K562 (cell line): ENCODE results near the gene MAN1B1. TPM values are rescaled to one million over a fixed set of nuclear protein-coding genes. Genes with fewer than 3 reads are reported as not detected.

ENCODE experiments used
- CHD1 ChIP-seq: fragments of 200-600 bp; sonication (generic); IDR thresholded peaks from one replicate; pipeline ENCODE4 v1.6.1; 2012; ENCODE audit warnings: mild to moderate bottlenecking, moderate library complexity, low read length, inconsistent platforms
- FIP1L1 ChIP-seq: fragments of 200-400 bp; formaldehyde crosslinking; IDR thresholded peaks from 2 replicates; pipeline ENCODE4 v1.6.1; 2018; ENCODE audit warnings: mild to moderate bottlenecking, low read depth, low read length; ENCODE audit not compliant: poor library complexity, severe bottlenecking
- LCOR ChIP-seq: sonication (generic); formaldehyde crosslinking; IDR thresholded peaks from 2 replicates; pipeline ENCODE4 v1.8.0; 2022; ENCODE audit warnings: mild to moderate bottlenecking, missing genetic modification reagents
- NFATC3 ChIP-seq: fragments of 450-650 bp; IDR thresholded peaks from 2 replicates; pipeline ENCODE4 v1.6.1; 2017; ENCODE audit warnings: mild to moderate bottlenecking
- RBBP5 ChIP-seq: fragments of 200-600 bp; sonication (generic); IDR thresholded peaks from 2 replicates; pipeline ENCODE4 v1.6.1; 2012; ENCODE audit warnings: borderline replicate concordance, mild to moderate bottlenecking, low read length, control low read depth, inconsistent platforms; ENCODE audit not compliant: insufficient read depth, poor library complexity, severe bottlenecking
- SMAD2 ChIP-seq: fragments of 150-350 bp; IDR thresholded peaks from 2 replicates; pipeline ENCODE4 v1.6.1; 2014; ENCODE audit warnings: low read depth, mild to moderate bottlenecking, low read length
- SMARCB1 ChIP-seq: IDR thresholded peaks from 2 replicates; pipeline ENCODE4 v1.6.1; 2011; ENCODE audit warnings: improper control_type of control experiment, low read depth; ENCODE audit not compliant: insufficient read length
- TEAD1 ChIP-seq, 2 experiments: fragments of 450-650 bp in 1 of 2; sonication (generic) in 1 of 2; formaldehyde crosslinking; IDR thresholded peaks; 2 replicates each; pipeline versions ENCODE4 v1.4.0 to v1.8.0; 2020 to 2022; ENCODE audit warnings: mild to moderate bottlenecking in 2 of 2, missing genetic modification reagents in 1 of 2
- TEAD4 ChIP-seq, 2 experiments: sonication (generic) in 1 of 2; formaldehyde crosslinking in 1 of 2; IDR thresholded peaks; 2 replicates each; pipeline versions ENCODE4 v1.6.1 to v1.8.0; 2012 to 2022; ENCODE audit warnings: borderline replicate concordance in 1 of 2, inconsistent platforms in 1 of 2, low read length in 1 of 2, mild to moderate bottlenecking in 1 of 2, missing genetic modification reagents in 1 of 2
- TGIF2 ChIP-seq: sonication (generic); formaldehyde crosslinking; IDR thresholded peaks from 2 replicates; pipeline ENCODE4 v1.8.1; 2022; ENCODE audit warnings: mild to moderate bottlenecking, missing genetic modification reagents, moderate library complexity
- TOE1 ChIP-seq, 2 experiments: fragments of 450-650 bp in 1 of 2; sonication (generic) in 1 of 2; formaldehyde crosslinking in 1 of 2; IDR thresholded peaks; 2 replicates each; pipeline versions ENCODE4 v1.7.1 to v1.8.0; 2016 to 2022; ENCODE audit warnings: borderline replicate concordance in 2 of 2, mild to moderate bottlenecking in 2 of 2, antibody characterized with exemption in 1 of 2, inconsistent platforms in 1 of 2, low read depth in 1 of 2, missing genetic modification reagents in 1 of 2, moderate library complexity in 1 of 2
- ZC3H4 ChIP-seq: sonication (generic); formaldehyde crosslinking; IDR thresholded peaks from 2 replicates; pipeline ENCODE4 v1.9.0; 2021; ENCODE audit warnings: missing genetic modification reagents, borderline replicate concordance
- ZNF274 ChIP-seq: IDR thresholded peaks from 2 replicates; pipeline ENCODE4 v1.6.1; 2011; ENCODE audit warnings: low read depth, mild to moderate bottlenecking, low read length, moderate library complexity, borderline replicate concordance
- ZNF586 ChIP-seq: fragments of 450-650 bp; formaldehyde crosslinking; conservative IDR thresholded peaks from 2 replicates; pipeline ENCODE4 v1.4.0; 2020; ENCODE audit warnings: mild to moderate bottlenecking, moderate library complexity
- ZNF696 ChIP-seq: fragments of 250-450 bp; sonication (Bioruptor Pico); conservative IDR thresholded peaks from 2 replicates; pipeline ENCODE4 v1.4.0; 2020; ENCODE audit warnings: mild to moderate bottlenecking, moderate library complexity
- polyA plus RNA-seq, 8 experiments: library from polyadenylated mRNA; depleted of rRNA in 4 of 8; stranded (reverse) in 5 of 8; unstranded in 3 of 8; fragments of >200 nt; fragmentation: Nextera tagmentation in 2 of 8; fragmentation: Illumina TruSeq in 1 of 8; extraction: Ambion mirVana in 2 of 8; extraction: Trizol in 1 of 8; gene quantifications; 2 replicates each; pipeline versions ENCODE4 v1.2.1 to v1.2.3, GENCODE V29; 2011 to 2014; ENCODE audit warnings: inconsistent platforms in 1 of 8, missing spikeins in 1 of 8
- total RNA-seq, 7 experiments: library from RNA; depleted of rRNA in 6 of 7; stranded (reverse); fragments of >200 nt in 6 of 7; fragmentation: Illumina TruSeq in 2 of 7; extraction: Trizol in 2 of 7; gene quantifications; 2 replicates each; pipeline versions ENCODE4 v1.2.1 to v1.2.3, GENCODE V29; 2011 to 2021; ENCODE audit warnings: low replicate concordance in 1 of 7
- TF ChIP-seq, protein P1 (sequence below): fragments of 450-650 bp; IDR thresholded peaks from 2 replicates; pipeline ENCODE4 v1.6.1; 2017; ENCODE audit warnings: antibody characterized with exemption, mild to moderate bottlenecking
- TF ChIP-seq, protein P2 (sequence below): fragments of 450-650 bp; IDR thresholded peaks from 2 replicates; pipeline ENCODE4 v1.6.1; 2014; ENCODE audit warnings: low read depth, mild to moderate bottlenecking, moderate library complexity, borderline replicate concordance
- TF ChIP-seq, protein P3 (sequence below): fragments of 250-450 bp; sonication (Bioruptor Pico); IDR thresholded peaks from 2 replicates; pipeline ENCODE4 v1.9.0; 2021; ENCODE audit warnings: mild to moderate bottlenecking, inconsistent platforms

The MAN1B1 gene
- total and polyA plus RNA-seq, 9 of the 15 experiments (the other 6 are each of a cell fraction or from before 2014, with no cell fraction given): 0.55 to 36.6 (median 27.3) TPM

DNA sequence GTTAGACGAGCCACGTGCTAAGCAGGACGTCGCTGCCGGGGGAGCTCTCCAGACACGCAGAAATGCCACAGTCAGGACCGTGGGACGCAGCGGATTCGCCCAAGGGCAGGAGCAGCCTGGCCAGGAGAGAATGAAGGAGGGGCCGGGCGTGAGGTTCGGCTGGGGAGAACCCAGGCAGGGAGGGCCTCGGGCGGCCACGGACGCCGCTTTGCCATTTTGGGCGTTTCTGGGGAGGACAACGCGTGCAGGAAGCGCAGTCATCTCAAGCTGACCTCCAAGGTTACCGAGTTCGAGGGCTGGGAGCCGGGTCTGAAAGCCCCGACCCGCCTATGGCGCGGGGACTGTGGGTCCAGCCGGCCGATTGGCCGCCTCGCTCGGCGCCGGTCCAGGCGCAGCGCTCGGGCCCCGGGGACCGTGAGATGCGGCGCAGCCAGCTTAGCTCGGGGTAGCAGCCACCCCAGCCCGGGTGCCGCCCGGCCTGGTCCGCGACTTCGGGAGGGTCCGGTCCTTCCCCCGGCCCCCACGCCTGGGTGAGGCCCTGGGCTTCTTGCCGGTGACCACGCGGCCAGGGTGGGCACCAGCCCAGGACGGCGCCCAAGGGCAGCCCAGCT is 760 bp upstream of the MAN1B1 start (continued):
- TF ChIP-seq TEAD4 (IDR thresholded peaks at IDR 0.05; ENCODE audit: low read length): no peak
- no peak for TF ChIP-seq TEAD4 (CRISPR knock-in tag; IDR thresholded peaks at IDR 0.05; ENCODE audit: borderline replicate concordance)
- peak; percentile 7; the same call in 1 of the 2 replicates for TF ChIP-seq LCOR (CRISPR knock-in tag)
- TF ChIP-seq ZC3H4 (CRISPR knock-in tag): peak; percentile 19; the same call in 1 of the 2 replicates
- TF ChIP-seq ZNF696 (CRISPR knock-in tag): no peak
- peak in 1 of 2 experiments; percentile 50; a peak in 2 of 4 replicates for TF ChIP-seq TEAD1 (CRISPR knock-in tag; IDR thresholded peaks at IDR 0.05)
- no peak for TF ChIP-seq TGIF2
- TF ChIP-seq, protein P1, sequence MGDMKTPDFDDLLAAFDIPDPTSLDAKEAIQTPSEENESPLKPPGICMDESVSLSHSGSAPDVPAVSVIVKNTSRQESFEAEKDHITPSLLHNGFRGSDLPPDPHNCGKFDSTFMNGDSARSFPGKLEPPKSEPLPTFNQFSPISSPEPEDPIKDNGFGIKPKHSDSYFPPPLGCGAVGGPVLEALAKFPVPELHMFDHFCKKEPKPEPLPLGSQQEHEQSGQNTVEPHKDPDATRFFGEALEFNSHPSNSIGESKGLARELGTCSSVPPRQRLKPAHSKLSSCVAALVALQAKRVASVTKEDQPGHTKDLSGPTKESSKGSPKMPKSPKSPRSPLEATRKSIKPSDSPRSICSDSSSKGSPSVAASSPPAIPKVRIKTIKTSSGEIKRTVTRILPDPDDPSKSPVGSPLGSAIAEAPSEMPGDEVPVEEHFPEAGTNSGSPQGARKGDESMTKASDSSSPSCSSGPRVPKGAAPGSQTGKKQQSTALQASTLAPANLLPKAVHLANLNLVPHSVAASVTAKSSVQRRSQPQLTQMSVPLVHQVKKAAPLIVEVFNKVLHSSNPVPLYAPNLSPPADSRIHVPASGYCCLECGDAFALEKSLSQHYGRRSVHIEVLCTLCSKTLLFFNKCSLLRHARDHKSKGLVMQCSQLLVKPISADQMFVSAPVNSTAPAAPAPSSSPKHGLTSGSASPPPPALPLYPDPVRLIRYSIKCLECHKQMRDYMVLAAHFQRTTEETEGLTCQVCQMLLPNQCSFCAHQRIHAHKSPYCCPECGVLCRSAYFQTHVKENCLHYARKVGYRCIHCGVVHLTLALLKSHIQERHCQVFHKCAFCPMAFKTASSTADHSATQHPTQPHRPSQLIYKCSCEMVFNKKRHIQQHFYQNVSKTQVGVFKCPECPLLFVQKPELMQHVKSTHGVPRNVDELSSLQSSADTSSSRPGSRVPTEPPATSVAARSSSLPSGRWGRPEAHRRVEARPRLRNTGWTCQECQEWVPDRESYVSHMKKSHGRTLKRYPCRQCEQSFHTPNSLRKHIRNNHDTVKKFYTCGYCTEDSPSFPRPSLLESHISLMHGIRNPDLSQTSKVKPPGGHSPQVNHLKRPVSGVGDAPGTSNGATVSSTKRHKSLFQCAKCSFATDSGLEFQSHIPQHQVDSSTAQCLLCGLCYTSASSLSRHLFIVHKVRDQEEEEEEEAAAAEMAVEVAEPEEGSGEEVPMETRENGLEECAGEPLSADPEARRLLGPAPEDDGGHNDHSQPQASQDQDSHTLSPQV: peak; percentile 85
- no peak for TF ChIP-seq TOE1 (IDR thresholded peaks at IDR 0.05; ENCODE audit: borderline replicate concordance)
- TF ChIP-seq TOE1 (CRISPR knock-in tag; IDR thresholded peaks at IDR 0.05; ENCODE audit: borderline replicate concordance, low read depth): no peak
- TF ChIP-seq RBBP5: peak; percentile 56
- TF ChIP-seq SMAD2: no peak
- no peak for TF ChIP-seq SMARCB1
- no peak for TF ChIP-seq NFATC3
- TF ChIP-seq, protein P2, sequence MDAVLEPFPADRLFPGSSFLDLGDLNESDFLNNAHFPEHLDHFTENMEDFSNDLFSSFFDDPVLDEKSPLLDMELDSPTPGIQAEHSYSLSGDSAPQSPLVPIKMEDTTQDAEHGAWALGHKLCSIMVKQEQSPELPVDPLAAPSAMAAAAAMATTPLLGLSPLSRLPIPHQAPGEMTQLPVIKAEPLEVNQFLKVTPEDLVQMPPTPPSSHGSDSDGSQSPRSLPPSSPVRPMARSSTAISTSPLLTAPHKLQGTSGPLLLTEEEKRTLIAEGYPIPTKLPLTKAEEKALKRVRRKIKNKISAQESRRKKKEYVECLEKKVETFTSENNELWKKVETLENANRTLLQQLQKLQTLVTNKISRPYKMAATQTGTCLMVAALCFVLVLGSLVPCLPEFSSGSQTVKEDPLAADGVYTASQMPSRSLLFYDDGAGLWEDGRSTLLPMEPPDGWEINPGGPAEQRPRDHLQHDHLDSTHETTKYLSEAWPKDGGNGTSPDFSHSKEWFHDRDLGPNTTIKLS: peak; percentile 48; the same call in 1 of the 2 replicates
- peak; percentile 88 for TF ChIP-seq CHD1
- peak; percentile 40 for TF ChIP-seq FIP1L1
- TF ChIP-seq ZNF274: no peak
- no peak for TF ChIP-seq ZNF586 (CRISPR knock-in tag)
- TF ChIP-seq, protein P3, sequence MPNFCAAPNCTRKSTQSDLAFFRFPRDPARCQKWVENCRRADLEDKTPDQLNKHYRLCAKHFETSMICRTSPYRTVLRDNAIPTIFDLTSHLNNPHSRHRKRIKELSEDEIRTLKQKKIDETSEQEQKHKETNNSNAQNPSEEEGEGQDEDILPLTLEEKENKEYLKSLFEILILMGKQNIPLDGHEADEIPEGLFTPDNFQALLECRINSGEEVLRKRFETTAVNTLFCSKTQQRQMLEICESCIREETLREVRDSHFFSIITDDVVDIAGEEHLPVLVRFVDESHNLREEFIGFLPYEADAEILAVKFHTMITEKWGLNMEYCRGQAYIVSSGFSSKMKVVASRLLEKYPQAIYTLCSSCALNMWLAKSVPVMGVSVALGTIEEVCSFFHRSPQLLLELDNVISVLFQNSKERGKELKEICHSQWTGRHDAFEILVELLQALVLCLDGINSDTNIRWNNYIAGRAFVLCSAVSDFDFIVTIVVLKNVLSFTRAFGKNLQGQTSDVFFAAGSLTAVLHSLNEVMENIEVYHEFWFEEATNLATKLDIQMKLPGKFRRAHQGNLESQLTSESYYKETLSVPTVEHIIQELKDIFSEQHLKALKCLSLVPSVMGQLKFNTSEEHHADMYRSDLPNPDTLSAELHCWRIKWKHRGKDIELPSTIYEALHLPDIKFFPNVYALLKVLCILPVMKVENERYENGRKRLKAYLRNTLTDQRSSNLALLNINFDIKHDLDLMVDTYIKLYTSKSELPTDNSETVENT: peak; percentile 46; the same call in 1 of the 2 replicates
